ENCODE measurements around the gene NAXE.
"Not testable (repeated sequence)": the region's sequence is repeated elsewhere in the genome, so short reads cannot be mapped to it uniquely, and the experiment has no call there.

NAXE gene

DNA sequence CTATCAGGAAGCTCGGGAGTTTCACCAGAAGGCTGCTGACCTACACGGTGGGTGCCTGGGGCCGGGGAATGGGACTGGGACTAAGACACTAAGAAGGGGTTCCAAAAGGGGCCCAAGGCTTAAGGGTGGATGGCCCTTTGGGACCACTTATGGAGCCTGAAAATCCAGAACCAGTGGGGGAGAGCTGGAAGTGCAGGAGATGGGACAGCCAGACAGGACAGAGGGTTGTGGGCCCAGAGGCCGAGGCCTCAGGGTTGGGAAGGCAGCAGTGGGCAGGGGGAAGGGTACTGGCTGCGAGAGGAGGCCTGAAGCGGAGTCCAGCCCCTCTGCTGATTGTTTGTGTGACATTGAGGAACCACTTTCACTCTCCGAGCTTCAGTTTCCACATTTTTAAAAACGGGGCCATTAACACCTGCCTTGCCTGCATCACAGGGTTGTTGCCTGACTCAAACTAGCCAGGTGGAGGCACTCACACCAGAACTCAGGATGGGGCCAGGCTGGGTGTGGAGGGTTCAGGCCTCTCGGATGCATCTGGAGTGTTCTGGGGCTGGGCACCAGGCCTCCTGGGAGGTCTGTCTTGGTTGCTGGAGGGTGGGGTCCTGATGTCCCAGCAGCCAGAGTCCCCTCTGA is 9.1 kb upstream of the NAXE start:
- peak overlapping the region; percentile 94 for H3K27ac Mint-ChIP-seq
- peak; percentile 60 for ATAC-seq
- peaks cover 4% of the 10 kb centered on the region for H3K36me3 Mint-ChIP-seq
- peak in 1 of 2 donors; percentile 62 for DNase-seq (ENCODE audit: low spot score in 2 of 2)
- peak overlapping the region; percentile 77 for H3K4me3 Mint-ChIP-seq
- H3K4me1 Mint-ChIP-seq: peaks cover 21% of the 10 kb centered on the region
- H3K9me3 Mint-ChIP-seq: no peaks in the 10 kb centered on the region

DNA sequence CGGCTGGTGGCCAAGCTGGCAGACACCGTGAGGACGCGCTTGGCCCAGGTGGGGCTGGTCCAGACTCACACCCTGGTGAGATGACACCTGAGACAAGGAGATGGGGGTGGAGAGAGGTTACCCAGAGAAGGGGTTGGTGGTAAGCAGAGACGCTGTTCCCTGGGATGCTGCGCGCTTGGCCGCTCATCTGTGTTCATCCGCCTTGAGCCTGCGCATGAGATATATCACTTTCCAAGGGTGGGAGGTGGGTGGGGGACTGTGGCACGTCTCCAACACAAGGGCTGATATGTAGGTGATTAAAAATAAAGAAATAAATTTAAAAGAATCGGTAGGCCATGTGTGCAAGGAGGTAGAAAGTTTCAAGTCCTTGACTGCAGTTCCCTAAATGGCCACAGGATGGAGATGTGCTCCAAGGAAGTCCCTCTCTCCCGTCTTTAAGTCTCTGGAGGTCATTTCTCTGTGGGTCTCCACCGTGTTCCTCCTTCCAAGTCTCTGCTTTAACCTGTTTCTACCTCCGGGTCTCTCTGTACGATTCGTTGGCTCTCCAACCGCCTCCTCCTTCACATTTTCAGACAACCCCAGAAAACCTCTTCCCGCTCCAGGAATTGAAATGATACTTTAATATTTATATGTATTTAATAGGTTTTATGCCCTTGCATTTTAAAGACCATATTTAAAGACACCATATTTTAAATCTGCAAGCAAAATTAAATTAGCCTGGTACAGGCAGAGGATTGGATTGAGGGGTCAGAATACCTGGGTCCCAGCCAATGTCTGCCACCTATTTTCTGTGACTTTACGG is 7.6 kb upstream of the NAXE start:
- no peak overlapping the region for H3K4me3 Mint-ChIP-seq

DNA sequence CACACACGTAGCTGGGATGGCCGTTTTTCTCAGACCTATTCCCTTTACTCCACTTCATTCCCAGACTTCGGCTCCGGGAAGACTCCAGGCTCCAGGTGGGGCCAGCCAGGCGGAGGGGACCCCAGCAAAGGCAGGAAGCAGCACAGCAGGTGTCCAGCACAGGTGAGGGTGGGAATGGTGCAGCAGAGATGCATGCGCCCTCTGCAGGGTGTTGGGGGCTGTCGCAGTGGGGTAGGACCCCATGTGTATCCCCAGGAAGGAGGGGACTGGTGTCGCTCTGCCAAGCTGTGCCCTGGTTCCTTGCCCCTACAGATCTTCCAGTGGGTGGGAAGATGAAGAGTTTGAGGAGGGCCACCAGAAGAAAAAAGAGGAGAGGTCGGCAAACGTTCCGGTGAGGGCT is 6.8 kb upstream of the NAXE start:
- Mint-ChIP-seq H3K36me3 (peaks cover 4% of the 10 kb centered on the region), H3K9me3 (no peaks in the 10 kb centered on the region), H3K27ac (no peak overlapping the region), H3K4me1 (peaks cover 21% of the 10 kb centered on the region), H3K4me3 (no peak overlapping the region)
- ATAC-seq: no peak
- no peak for DNase-seq (ENCODE audit: low spot score in 2 of 2)

More for the DNA sequence above, 7.6 kb upstream of the NAXE start:
- H3K4me1 Mint-ChIP-seq: peaks cover 21% of the 10 kb centered on the region
- ATAC-seq (peak; percentile 48), DNase-seq (ENCODE audit: low spot score in 2 of 2) (peak; percentile 67 to 87)
- no peaks in the 10 kb centered on the region for H3K9me3 Mint-ChIP-seq
- H3K36me3 Mint-ChIP-seq: peaks cover 4% of the 10 kb centered on the region
- H3K27ac Mint-ChIP-seq: peak overlapping the region; percentile 94

DNA sequence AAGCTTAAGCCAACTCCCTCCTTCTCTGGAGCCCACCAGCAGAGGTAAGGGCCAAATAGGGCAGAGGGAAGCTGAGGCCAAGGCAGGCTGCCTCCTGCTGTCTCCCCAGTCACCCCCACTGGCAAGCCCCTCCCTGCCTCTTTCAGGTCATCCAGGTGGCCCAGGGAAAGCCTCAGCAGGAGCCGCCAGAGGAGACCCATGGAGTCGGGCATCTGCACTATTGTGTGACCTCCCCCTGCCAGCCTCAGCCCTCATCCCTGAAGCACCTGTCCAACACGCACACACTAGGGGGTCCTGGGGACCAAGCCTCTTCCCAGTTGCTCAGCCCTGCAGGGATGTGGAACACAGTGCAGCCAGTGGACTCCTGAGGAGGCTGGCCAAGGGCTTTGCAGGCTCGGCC is 5.3 kb upstream of the NAXE start:
- H3K9me3 Mint-ChIP-seq: no peaks in the 10 kb centered on the region
- H3K4me1 Mint-ChIP-seq: peaks cover 28% of the 10 kb centered on the region
- DNase-seq (ENCODE audit: low spot score in 2 of 2): no peak
- H3K4me3 Mint-ChIP-seq: no peak overlapping the region
- H3K27ac Mint-ChIP-seq: no peak overlapping the region
- ATAC-seq: no peak
- H3K36me3 Mint-ChIP-seq: peaks cover 4% of the 10 kb centered on the region

DNA sequence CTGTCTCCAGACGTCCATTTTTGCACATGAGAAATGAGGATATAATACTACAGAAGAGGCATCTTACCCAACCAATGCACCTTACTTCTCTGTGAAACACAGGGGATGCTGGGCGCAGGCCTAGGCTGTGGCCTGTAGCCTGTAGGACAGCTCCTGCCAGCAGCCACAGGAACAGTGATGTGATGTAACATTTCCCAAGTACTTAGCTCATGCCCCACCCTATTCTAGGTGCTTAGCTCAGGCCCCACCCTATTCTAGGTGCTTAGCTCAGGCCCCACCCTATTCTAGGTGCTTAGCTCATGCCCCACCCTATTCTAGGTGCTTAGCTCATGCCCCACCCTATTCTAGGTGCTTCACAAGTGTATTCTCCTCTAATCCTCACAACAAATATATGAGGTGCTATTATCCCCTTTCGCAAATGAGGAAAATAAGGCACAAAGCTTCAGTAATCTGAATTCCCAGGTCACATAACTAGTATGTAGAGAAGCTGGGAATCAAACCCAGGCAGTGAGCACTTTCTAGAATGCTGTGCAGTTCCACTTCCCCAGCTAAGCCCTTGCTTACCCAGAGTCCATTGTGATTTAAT is 4.6 kb upstream of the NAXE start:
- no peaks in the 10 kb centered on the region for H3K9me3 Mint-ChIP-seq

DNA sequence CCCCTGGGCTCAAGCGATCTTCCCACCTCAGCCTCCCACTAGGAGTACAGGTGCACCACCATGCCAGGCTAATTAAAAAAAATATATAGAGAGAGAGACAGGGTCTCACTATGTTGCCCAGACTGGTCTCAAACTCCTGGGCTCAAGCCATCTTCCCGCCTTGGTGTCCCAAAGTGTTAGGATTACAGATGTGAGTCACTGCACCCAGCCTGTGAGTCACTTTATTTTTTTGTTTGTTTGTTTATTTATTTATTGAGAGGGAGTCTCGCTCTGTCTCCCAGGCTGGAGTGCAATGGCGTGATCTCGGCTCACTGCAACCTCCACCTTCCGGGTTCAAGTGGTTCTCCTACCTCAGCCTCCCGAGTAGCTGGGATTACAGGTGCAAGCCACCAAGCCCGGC is 3.6 kb upstream of the NAXE start:
- H3K27ac Mint-ChIP-seq: not testable (repeated sequence)

More for the DNA sequence above, 4.6 kb upstream of the NAXE start:
- Mint-ChIP-seq H3K4me3 (no peak overlapping the region), H3K27ac (no peak overlapping the region), H3K4me1 (peaks cover 24% of the 10 kb centered on the region), H3K36me3 (peaks cover 4% of the 10 kb centered on the region)
- no peak for ATAC-seq
- no peak for DNase-seq (ENCODE audit: low spot score in 2 of 2)

DNA sequence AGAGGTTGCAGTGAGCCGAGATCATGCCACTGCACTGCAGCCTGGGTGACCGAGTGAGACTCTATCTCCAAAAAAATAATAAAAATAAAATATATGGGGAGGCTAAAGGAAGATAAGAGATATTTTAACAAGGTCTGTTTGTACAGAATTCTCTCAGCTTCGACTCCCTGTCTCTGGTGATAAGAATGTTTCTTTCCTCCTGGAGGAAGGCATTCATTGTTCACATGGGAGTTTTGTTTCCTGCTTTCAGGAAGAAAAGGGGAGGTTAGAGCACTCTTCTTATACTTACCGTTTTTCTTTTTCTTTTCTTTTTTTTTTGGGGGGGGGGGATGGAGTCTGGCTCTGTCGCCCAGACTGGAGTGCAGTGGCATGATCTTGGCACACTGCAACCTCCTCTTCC is 2.0 kb upstream of the NAXE start:
- Mint-ChIP-seq H3K4me3 (no peak overlapping the region), H3K27ac (no peak overlapping the region), H3K36me3 (peaks cover 20% of the 10 kb centered on the region), H3K9me3 (no peaks in the 10 kb centered on the region), H3K4me1 (peaks cover 14% of the 10 kb centered on the region)
- DNase-seq (ENCODE audit: low spot score in 2 of 2) (no peak), ATAC-seq (no peak)

More for the DNA sequence above, 3.6 kb upstream of the NAXE start:
- not testable (repeated sequence) for H3K36me3 Mint-ChIP-seq; DNase-seq (ENCODE audit: low spot score in 2 of 2); H3K4me3 Mint-ChIP-seq; H3K9me3 Mint-ChIP-seq; ATAC-seq
- H3K4me1 Mint-ChIP-seq: peaks cover 20% of the 10 kb centered on the region

DNA sequence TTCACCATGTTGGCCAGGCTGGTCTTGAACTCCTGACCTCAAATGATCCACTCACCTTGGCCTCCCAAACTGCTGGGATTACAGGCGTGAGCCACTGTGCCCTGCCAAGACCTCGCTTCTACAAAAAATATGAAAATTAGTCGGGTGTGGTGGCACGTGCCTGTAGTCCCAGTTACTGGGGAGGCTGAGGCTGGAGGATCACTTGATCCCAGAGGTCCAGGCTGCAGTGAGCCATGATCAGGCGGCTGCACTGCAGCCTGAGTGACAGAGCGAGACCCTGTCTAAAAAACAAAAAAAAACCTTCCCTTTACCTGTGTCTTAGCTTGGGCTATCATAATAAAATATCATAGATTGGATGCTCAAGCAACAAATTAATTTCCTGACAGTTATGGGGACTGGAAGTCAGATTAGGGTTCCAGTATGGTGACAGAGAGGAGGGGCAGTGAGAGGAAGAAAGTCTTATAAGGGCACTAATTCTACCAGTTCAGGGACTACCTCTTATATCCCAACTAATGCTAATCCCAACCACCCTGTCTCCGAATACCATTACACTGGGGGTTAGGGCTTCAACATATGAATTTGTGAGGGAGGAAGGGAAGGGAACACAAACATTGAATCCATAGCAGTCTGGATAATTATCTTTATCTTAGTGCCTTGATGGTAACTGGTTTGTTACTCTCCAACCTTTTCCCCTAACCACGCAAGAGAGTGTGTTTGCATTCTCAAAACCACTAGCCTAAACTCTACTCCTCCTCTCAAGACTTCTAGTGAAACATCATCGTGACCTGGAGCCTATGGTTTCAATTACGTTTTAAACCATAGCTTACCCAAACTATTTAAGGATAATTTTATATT is 1.0 kb upstream of the NAXE start:
- H3K27ac Mint-ChIP-seq: peak overlapping the region; percentile 81
- no peaks in the 10 kb centered on the region for H3K9me3 Mint-ChIP-seq
- ATAC-seq: no peak
- DNase-seq (ENCODE audit: low spot score in 2 of 2): no peak
- H3K36me3 Mint-ChIP-seq: peaks cover 30% of the 10 kb centered on the region
- H3K4me3 Mint-ChIP-seq: peak overlapping the region; percentile 68
- peaks cover 23% of the 10 kb centered on the region for H3K4me1 Mint-ChIP-seq

DNA sequence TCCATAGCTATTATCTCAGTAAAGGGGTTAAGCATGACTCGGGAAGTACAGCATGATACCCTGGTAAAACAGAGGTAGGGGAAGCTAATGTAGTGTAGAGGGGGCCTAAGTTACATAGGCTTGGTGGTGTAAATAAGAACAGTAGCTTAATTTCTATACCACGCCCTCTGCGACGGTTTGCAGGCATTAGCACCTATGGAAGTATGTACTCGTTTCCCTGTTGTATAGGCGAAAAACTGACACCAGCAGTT is 470 bp upstream of the NAXE start:
- H3K27ac Mint-ChIP-seq: peak overlapping the region; percentile 81
- H3K4me3 Mint-ChIP-seq: peak overlapping the region; percentile 68
- H3K36me3 Mint-ChIP-seq: peaks cover 35% of the 10 kb centered on the region
- no peaks in the 10 kb centered on the region for H3K9me3 Mint-ChIP-seq
- ATAC-seq (peak; percentile 15), DNase-seq (ENCODE audit: low spot score in 2 of 2) (no peak)
- peaks cover 26% of the 10 kb centered on the region for H3K4me1 Mint-ChIP-seq

DNA sequence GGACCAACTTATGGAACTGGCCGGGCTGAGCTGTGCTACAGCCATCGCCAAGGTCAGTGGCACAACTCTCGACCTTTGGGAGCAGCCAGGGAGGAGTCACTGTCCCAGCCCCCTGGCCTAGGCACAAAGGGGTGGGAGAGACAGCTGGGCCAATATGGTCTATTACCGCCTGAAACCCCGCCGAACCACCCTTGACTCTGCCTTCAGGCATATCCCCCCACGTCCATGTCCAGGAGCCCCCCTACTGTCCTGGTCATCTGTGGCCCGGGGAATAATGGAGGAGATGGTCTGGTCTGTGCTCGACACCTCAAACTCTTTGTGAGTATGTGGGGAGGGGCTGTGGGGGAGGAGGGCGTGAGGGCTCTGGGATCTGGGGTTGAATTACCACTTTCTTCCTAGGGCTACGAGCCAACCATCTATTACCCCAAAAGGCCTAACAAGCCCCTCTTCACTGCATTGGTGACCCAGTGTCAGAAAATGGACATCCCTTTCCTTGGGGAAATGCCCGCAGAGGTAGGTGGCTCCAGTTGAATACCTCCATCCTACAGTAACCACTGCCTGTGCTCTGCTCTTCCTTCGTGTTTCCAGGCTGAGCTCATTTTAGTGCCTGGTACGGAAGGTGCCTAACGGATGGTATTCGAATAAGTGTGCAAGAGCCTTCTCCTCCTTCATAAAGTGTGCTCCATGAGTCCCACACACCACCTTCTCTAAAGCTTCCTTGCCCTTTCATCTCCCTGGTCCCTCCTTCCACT is 758 bp downstream of the NAXE start:
- DNase-seq (ENCODE audit: low spot score in 2 of 2) (peak in 1 of 2 donors; percentile 55), ATAC-seq (no peak)
- H3K36me3 Mint-ChIP-seq: peaks cover 44% of the 10 kb centered on the region
- no peaks in the 10 kb centered on the region for H3K9me3 Mint-ChIP-seq
- H3K4me3 Mint-ChIP-seq: peak overlapping the region; percentile 68
- peaks cover 32% of the 10 kb centered on the region for H3K4me1 Mint-ChIP-seq
- H3K27ac Mint-ChIP-seq: peak overlapping the region; percentile 81

DNA sequence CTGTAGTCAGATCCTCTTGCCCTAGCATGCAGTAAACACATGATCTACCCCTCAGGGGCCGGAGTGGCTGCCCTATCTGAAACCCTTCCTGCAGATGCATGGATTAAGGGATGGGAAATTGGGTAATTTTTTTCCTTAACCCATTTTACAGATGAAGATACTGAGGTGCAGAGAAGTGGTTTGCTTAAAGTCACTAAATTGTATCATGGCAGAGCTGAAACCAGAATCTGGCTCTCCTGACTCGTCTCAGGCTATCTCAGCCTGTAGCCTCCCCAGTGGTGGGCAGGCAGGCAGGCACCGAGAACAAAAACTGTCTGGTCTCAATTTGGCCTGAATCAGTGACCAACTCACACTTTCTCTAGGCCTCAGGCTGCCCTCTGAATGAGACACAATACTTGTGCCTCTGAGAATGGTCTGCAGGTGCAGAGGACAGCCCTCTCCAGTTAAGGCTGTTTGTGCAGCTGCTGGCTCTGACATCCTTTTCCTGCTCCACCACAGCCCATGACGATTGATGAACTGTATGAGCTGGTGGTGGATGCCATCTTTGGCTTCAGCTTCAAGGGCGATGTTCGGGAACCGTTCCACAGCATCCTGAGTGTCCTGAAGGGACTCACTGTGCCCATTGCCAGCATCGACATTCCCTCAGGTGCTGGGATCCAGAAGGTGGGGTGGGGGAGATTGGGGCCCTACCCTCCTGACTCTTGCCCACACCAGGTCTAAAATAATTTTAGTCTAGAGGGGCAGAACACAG is 1.5 kb downstream of the NAXE start:
- peak overlapping the region; percentile 68 for H3K4me3 Mint-ChIP-seq
- DNase-seq (ENCODE audit: low spot score in 2 of 2): no peak
- H3K9me3 Mint-ChIP-seq: no peaks in the 10 kb centered on the region
- H3K4me1 Mint-ChIP-seq: peaks cover 32% of the 10 kb centered on the region
- H3K36me3 Mint-ChIP-seq: peaks cover 51% of the 10 kb centered on the region
- ATAC-seq: no peak
- H3K27ac Mint-ChIP-seq: peak overlapping the region; percentile 81

DNA sequence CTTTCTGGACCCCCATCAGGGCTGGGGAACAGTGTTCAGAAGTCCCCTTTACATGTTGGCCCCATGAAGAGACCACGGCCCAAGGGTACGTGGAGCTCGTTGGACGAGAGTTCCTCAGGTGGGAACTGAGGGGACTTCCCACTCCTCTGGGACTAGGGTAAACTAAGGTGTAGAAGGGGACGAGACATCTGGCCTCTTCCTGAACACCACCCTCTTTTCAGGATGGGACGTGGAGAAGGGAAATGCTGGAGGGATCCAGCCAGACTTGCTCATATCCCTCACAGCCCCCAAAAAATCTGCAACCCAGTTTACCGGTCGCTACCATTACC is 2.0 kb downstream of the NAXE start:
- peaks cover 57% of the 10 kb centered on the region for H3K36me3 Mint-ChIP-seq
- no peak for ATAC-seq
- H3K27ac Mint-ChIP-seq: no peak overlapping the region
- no peaks in the 10 kb centered on the region for H3K9me3 Mint-ChIP-seq
- DNase-seq (ENCODE audit: low spot score in 2 of 2): no peak
- H3K4me3 Mint-ChIP-seq: no peak overlapping the region
- peaks cover 38% of the 10 kb centered on the region for H3K4me1 Mint-ChIP-seq

DNA sequence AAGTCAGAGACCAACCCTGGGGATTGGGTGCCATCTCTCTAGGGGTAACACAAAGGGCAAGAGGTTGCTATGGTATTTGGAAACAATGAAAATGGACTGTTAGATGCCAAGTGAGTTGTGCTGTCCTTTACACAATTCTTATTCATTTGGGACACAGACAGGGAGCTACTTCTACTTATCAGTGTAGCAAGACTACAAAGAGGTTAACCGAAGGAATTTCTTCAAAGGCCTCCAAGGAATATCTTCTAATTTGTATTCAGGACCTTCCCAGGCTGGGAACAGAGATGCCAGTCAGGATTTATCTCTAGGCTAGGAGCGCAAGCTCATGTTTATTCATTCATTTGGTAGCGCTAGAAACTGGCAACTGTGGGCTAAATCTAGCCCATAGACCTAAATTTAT is 2.6 kb downstream of the NAXE start:
- Mint-ChIP-seq H3K27ac (no peak overlapping the region), H3K36me3 (peaks cover 62% of the 10 kb centered on the region)
- ATAC-seq: no peak

DNA sequence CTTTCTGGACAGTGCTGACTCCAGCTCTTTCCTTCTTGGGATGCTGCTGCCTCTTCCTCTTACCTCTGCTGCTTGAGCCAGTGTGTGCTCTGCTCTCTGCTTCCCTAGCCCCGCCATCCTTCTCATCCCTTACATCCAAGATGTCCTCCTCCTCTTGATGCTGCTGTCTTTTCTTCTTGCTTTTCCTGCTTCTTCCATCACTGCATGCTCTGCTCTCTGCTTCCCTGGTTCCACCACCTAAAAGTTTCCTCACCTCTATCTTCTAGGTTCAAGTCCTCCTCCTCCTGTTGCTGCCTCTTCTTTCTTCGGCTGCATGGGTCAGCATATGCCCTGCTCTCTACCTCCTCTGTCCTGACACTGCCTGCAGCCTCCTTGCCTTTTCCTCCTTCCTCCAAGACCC is 3.4 kb downstream of the NAXE start:
- DNase-seq (ENCODE audit: low spot score in 2 of 2) (no peak), ATAC-seq (no peak)
- no peak overlapping the region for H3K4me3 Mint-ChIP-seq
- H3K4me1 Mint-ChIP-seq: peaks cover 42% of the 10 kb centered on the region
- no peaks in the 10 kb centered on the region for H3K9me3 Mint-ChIP-seq
- H3K27ac Mint-ChIP-seq: peak overlapping the region; percentile 51
- peaks cover 71% of the 10 kb centered on the region for H3K36me3 Mint-ChIP-seq

More for the DNA sequence above, 2.6 kb downstream of the NAXE start:
- Mint-ChIP-seq H3K4me3 (no peak overlapping the region), H3K4me1 (peaks cover 42% of the 10 kb centered on the region), H3K9me3 (no peaks in the 10 kb centered on the region)
- no peak for DNase-seq (ENCODE audit: low spot score in 2 of 2)

Data from stimulated activated effector memory CD8-positive, alpha-beta T cell treated with anti-CD3 and anti-CD28 coated beads, Interleukin-12 subunit alpha, Interleukin-12 subunit beta, amount 100 ng/mL, for 72 hours (primary cell).